Ureter (tissue), 1 donor: ENCODE data around the gene ITGA2. TPM values are rescaled to one million over a fixed set of nuclear protein-coding genes. Genes with fewer than 3 reads are reported as not detected.
"Not testable (repeated sequence)": the region's sequence is repeated elsewhere in the genome, so short reads cannot be mapped to it uniquely, and the experiment has no call there.

ENCODE experiments used
- DNase-seq: peaks from one replicate; pipeline ENCODE4 v3.0.0-alpha.2; 2020; ENCODE audit warnings: low spot score
- total RNA-seq: library from RNA; stranded (reverse); gene quantifications from one replicate; pipeline ENCODE4 v1.2.4, GENCODE V29; 2023
- donor health status: DM: yes; HTN: yes; CAD: no.

ITGA2 gene
- 40.5 TPM for total RNA-seq

GRCh38 chr5:52989025-52989780, at the start of gene ITGA2:
Gene ITGA2 (plus strand): TSS chr5:52989352. CDS start chr5:52989469, 117 bp downstream.
- DNase-seq = peak; percentile 72

- DNase-seq = no peak
These were observed 45.9 kb upstream of the ITGA2 start for GRCh38 chr5:52943285-52943684.

DNA sequence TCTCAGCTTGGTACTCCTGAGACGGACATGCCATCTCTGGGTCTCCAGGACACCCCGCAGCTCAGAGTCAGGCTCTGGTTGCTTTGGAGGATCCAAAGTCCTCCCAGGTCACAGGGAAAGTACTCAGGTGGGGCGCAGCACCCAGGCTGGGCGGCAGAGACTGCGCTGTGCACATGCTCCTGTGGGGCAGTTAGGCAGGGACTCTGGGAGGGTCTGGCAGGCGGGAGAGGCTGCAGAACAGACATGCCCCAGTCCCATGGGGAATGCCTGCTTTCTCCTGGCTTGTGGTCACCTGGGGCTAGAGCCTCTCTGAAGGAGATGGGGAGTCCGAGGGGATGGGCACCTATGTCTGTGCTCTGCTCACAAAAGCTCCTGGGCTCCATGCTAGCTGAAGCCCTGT, 45.3 kb upstream of the ITGA2 start:
- no peak for DNase-seq

DNA sequence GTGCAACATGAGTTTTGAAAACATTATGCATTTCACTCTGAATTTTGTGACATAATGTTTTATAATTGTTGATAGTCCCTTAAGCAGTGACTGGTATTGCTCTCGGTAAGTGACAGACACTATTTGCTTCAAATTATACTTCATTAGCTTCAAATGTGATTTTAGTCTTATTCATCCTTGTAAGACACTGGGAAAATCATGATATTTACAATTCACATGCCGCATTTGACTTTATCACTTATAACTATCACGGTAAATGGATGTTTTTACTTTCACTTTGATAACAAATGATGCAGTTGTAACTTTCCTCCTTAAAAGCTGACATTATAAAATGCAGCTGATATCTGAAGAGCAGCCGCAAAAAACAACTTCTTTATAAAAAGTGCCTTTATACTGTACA, 44.1 kb upstream of the ITGA2 start:
- DNase-seq = no peak

DNA sequence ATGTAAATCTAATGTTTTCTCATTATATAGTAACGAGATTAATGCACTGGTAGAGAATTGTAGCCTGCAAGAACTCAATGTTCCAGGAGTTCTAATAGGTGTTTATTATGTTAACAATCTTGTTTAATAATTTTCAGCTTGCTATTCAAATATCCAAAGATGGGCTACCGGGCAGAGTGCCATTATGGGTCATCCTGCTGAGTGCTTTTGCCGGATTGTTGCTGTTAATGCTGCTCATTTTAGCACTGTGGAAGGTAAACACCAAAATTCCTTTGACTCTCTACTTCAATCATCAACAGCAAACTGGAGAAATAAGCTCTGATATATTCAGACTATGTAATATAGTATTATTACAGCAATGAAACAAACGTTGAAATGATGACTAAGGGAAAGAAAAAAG, 41.9 kb upstream of the ITGA2 start:
- DNase-seq = no peak

GRCh38 chr5:52947851-52948250, 41.3 kb upstream of the ITGA2 start:
- no peak for DNase-seq

GRCh38 chr5:52948418-52949076, 40.6 kb upstream of the ITGA2 start:
- DNase-seq = peak; percentile 74

- DNase-seq = no peak
These were observed 38.5 kb upstream of the ITGA2 start for GRCh38 chr5:52950686-52951085.

GRCh38 chr5:52952483-52952882, 36.7 kb upstream of the ITGA2 start:
- no peak for DNase-seq

DNA sequence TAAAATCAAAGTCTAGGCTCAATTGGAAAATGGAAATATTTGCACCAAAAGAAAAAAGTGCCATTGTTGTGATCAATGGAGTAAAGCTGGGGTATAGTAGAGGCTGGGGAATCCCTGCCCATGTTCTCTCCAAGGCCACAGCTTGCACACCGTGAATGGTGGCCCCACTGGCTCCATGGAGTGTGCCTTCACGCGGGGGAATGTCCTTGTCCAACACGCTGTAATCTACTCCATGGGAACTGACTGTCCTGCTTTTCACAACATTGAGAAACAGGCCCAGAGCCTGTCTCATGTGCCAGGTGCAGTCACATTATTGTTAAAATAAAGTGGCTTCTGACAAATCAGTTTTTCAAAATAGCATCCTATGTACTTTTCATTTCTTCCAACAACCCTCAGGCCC, 33.1 kb upstream of the ITGA2 start:
- DNase-seq = no peak

- no peak for DNase-seq
These were observed 32.0 kb upstream of the ITGA2 start for GRCh38 chr5:52956915-52957747.

GRCh38 chr5:52961274-52961681, 27.9 kb upstream of the ITGA2 start:
- DNase-seq = no peak

DNA sequence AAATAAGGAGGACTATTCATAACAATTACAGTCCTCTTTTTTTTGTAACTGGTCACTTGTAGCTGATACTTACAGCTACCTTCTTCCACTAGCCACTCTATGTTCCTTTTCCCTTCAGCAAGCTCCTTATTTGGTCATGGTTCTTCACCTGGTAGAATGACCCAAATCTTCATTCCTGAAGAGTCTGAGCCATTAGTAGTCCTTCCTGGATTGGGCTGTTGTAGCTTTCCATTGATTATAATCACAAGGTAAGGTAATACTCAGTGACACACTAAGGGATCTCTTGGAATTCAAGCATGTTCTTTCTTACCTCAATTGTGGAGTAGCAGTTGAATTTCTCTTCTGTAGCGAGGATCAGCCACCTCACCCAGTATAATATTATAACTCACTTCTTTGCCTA, 25.5 kb upstream of the ITGA2 start:
- no peak for DNase-seq

DNA sequence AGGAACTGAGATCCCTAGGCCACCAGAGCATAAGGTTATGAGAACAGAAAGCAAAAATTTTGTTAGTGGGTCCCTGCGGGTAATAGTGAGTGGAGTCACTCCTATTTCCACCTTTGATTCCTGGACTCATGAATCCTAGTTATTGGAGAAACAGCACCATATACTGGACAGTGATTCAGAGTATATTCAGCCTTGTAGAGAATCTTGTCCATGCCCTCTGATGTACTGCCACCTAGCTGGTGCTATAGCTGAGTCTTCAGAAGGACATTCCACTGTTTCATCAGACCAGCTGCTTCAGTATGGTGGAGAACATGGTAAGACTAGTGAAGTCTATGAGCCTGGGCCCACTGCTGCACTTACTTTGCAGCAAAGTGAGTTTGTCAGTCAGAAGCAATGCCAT, 25.0 kb upstream of the ITGA2 start:
- DNase-seq = no peak

DNA sequence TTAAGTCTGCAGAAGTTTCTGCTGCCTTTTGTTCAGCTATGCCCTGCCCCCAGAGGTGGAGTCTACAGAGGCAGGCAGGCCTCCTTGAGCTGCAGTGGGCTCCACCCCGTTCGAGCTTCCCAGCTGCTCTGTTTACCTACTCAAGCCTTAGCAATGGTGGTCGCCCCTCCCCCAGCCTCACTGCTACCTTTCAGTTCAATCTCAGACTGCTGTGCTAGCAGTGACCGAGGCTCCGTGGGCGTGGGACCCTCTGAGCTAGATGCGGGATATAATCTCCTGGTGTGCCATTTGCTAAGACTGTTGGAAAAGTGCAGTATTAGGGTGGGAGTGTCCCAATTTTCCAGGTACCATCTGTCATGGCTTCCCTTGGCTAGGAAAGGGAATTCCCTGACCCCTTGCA, 13.0 kb upstream of the ITGA2 start:
- not testable (repeated sequence) for DNase-seq

DNA sequence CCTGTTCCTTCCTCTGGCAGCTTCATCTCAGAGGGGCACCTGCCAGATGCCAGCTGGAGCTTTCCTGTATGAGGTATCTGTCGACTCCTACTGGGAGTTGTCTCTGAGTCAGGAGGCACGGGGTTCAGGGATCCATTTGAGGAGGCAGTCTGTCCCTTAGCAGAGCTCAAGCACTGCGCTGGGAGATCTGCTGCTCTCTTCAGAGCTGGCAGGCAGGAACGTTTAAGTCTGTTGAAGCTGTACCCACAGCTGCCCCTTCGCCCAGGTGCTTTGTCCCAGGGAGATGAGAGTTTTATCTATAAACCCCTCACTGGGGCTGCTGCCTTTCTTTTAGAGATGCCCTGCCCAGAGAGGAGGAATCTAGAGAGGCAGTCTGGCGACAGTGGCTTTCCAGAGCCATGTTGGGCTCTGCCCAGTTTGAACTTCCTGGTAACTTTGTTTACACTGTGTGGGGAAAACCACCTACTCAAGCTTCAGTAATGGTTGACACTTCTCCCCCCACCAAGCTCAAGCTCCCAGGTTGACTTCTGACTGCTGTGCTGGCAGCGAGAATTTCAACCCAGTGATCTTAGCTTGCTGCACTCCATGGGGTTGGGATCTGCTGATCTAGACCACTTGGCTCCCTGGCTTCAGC, 11.8 kb upstream of the ITGA2 start:
- no peak for DNase-seq

DNA sequence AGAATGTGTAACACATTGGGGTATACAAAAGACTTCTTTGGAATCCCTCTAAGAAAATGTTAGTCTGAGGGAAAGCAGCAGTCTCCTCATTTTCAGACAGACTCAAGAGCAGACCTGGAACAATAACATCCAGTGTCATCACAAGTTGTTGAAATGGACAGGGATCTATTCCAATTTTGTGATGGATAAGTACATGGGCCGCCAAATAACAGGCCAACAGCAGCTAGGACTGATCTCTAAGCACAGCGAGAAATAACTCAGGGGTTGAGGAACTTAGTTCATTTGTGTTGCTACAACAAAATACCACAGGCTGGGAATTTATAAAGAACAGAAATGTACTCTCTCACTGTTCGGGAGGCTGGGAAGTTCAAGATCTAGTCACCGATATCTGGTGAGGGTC, 7.6 kb upstream of the ITGA2 start:
- DNase-seq = no peak

DNA sequence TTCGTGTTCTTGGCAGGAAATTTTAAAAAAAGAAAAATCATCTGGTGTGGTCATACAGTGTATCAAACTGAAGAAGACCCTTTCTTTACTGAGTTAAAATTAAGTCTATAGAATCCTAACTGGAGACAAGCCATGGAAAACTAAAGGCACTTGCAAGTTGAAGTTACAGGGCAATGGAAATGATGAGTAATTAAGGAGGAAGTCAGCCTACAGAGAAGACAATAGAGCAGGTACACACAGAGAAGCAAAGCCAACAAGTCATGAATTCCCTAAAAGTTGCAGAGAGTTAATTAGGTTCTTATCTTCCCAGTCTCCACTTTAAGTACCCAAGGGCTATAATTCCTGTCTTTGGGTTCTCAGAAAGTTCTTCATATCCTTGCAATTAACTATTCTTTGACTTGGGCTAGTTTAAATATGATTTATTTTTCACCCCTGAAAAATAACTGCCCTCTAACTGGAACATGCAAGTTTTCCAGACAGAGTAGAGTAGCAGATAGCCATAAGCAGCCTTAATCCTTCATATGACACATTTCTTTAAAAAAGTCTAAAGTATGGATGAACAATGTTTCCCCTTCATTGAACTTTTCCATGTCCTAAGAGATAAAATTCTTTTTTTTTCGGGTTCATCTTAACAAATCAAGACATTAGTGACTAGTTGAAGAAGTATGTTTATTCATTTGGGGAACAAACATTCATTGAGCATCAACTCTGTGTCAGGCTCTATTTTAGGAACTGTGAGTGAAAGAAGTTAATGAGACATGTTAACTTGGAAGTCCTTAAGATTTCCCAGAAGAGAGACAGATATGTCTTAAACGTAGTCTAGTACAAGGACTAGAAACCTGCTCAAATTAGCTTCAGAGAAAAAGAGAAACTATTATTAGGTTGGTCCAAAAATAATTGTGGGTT, 5.2 kb upstream of the ITGA2 start:
- DNase-seq = no peak

DNA sequence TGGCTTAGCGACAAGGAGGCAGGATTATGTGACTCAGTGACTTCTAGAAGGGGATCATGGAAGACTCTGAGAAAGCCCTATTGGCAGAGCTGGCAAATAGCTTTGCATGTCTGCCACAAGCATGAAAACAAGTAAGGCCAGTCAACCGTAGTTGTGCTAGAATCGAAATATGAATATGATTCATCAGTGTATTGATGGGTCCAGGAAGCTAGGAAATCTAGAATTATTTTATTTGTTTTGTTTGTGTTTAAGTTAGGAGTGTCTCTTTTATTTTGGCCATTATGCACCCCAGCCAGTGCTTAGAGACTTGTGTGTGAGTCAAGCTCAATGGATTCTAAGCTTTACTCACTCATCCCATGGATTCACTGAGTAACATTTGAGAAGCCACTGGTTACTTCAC, 3.8 kb upstream of the ITGA2 start:
- no peak for DNase-seq

DNA sequence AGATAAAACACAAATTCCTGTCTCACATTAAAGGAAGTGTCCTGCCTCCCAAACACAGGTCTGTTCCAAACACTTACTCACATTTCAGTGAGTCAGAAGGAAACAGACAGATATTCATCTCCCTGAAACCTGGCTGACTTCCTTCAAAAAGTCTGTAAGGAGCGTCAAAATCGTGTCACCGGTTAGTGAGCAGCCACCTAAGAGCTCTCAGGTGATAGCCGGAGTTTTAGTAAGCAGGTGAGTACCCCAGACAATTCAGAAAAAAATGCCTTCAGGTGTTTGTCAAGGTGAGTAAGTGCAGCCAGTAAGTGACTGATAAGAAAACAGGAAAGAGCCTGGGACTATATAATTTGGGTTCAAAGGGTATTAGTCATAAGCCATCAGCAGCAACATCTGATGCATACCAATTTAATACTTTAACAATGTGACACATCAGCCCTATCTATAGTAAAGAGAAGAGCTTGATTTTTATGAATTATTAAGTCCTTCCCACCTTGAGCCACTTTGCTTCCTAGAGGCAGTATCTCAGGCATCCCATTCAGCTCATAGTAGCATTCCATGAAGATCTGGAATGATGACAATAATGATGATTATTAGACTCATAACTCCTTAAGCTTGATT, 1.3 kb upstream of the ITGA2 start:
- peak; percentile 48 for DNase-seq
